ENCODE measurements around the gene ST6GALNAC6. TPM values are rescaled to one million over a fixed set of nuclear protein-coding genes. Genes with fewer than 3 reads are reported as not detected.

Gene ST6GALNAC6
- total and polyA plus RNA-seq, 2 donors (not counting 1 experiment from before 2014, with no cell fraction given), result 68.0 to 126 TPM

- peak overlapping the region; percentile 53 for H3K27ac Mint-ChIP-seq
- H3K4me1 Mint-ChIP-seq, result peaks cover 66% of the 10 kb centered on the region
- H3K4me1 ChIP-seq (ENCODE audit: control insufficient read depth in 2 of 2, insufficient read depth in 2 of 2, low read length in 2 of 2), result peaks cover 33 to 73% of the 10 kb centered on the region in 2 donors
- intact Hi-C loops (cut with micrococcal nuclease), result no loop called here
- ChIA-PET CTCF (interaction anchor here (0.8 to 17.3 kb wide), 6 partner anchors 8 to 175 kb away, joined by 3 to 237 read pairs (median 5); partner anchors contain the start of gene TOR2A), POLR2A (interaction anchor here (0.5 to 1.6 kb wide), 7 partner anchors 10 to 119 kb away, joined by 3 to 10 read pairs (median 5); no protein-coding TSS in a partner anchor)
- no peak overlapping the region for H2AFZ ChIP-seq (ENCODE audit: insufficient read depth, low read depth, low read length, poor library complexity, severe bottlenecking)
- H3K4me3 ChIP-seq (ENCODE audit: control extremely low read depth in 1 of 5, extremely low read depth in 1 of 5, insufficient read depth in 1 of 5, low read depth in 2 of 5, low read length in 4 of 5), result no peak overlapping the region
- no peaks in the 10 kb centered on the region for H3K27me3 ChIP-seq (replicated peaks in 1 of 4; ENCODE audit: control extremely low read depth in 1 of 4, control insufficient read depth in 3 of 4, insufficient read depth in 4 of 4, low read length in 3 of 4)
- no peak overlapping the region for H3K4me2 ChIP-seq (replicated peaks; ENCODE audit: low read depth, low read length, poor library complexity, severe bottlenecking)
- H3K9ac ChIP-seq (ENCODE audit: low read length), result no peak overlapping the region
- H3K4me3 Mint-ChIP-seq, result no peak overlapping the region
- DNase-seq (peak; percentile 12), ATAC-seq (ENCODE audit: low read depth) (no peak)
- peaks cover 45% of the 10 kb centered on the region for H3K79me2 ChIP-seq (ENCODE audit: control insufficient read depth, insufficient read depth, low read length)
- no peaks in the 10 kb centered on the region for H3K9me3 Mint-ChIP-seq (ENCODE audit: insufficient read depth)
- WGBS (ENCODE audit: insufficient coverage), result 89% methylated on average over 17 of the region's 17 CpGs
- no peaks in the 10 kb centered on the region for H3K9me3 ChIP-seq (ENCODE audit: control extremely low read depth in 1 of 3, control insufficient read depth in 2 of 3, insufficient read depth in 1 of 3, low read length in 2 of 3)
- H4K20me1 ChIP-seq (ENCODE audit: control insufficient read depth, insufficient read depth, low read length, poor library complexity, severe bottlenecking), result no peaks in the 10 kb centered on the region
- H3K27ac ChIP-seq (ENCODE audit: low read length in 2 of 2), result peak overlapping the region in 1 of 2 donors; percentile 76
- no peaks in the 10 kb centered on the region for H3K27me3 Mint-ChIP-seq
- TF ChIP-seq EZH2 (IDR thresholded peaks at IDR 0.05; ENCODE audit: borderline replicate concordance, insufficient read depth, low read depth, low read length, poor library complexity, severe bottlenecking), result no peak
- TF ChIP-seq, protein P1, sequence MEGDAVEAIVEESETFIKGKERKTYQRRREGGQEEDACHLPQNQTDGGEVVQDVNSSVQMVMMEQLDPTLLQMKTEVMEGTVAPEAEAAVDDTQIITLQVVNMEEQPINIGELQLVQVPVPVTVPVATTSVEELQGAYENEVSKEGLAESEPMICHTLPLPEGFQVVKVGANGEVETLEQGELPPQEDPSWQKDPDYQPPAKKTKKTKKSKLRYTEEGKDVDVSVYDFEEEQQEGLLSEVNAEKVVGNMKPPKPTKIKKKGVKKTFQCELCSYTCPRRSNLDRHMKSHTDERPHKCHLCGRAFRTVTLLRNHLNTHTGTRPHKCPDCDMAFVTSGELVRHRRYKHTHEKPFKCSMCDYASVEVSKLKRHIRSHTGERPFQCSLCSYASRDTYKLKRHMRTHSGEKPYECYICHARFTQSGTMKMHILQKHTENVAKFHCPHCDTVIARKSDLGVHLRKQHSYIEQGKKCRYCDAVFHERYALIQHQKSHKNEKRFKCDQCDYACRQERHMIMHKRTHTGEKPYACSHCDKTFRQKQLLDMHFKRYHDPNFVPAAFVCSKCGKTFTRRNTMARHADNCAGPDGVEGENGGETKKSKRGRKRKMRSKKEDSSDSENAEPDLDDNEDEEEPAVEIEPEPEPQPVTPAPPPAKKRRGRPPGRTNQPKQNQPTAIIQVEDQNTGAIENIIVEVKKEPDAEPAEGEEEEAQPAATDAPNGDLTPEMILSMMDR (IDR thresholded peaks at IDR 0.05), result no peak
- peaks cover 0 to 59% of the 10 kb centered on the region in 2 experiments for H3K36me3 ChIP-seq (replicated peaks in 1 of 2; ENCODE audit: control extremely low read depth in 1 of 2, control insufficient read depth in 1 of 2, extremely low read depth in 1 of 2, insufficient read depth in 2 of 2, low read length in 1 of 2)
Observed at GRCh38 chr9:127909839-127910273, 10.5 kb upstream of the ST6GALNAC6 start.

DNA sequence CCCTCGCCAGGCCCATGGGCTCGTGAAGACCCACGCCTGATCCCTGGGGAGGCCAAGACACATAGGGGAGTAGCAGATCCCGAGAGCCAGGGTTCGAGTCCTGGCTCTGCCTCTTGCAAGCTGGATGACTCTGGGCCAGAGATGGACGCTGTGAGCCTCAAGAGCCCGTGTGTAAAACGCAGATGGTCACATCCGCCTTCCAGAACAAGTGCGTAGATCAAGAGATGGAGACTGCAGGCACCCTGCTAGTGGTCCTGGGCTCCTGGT, 9.2 kb upstream of the ST6GALNAC6 start:
- H3K79me2 ChIP-seq (ENCODE audit: control insufficient read depth, insufficient read depth, low read length), result peaks cover 39% of the 10 kb centered on the region
- H3K36me3 ChIP-seq (replicated peaks in 1 of 2; ENCODE audit: control extremely low read depth in 1 of 2, control insufficient read depth in 1 of 2, extremely low read depth in 1 of 2, insufficient read depth in 2 of 2, low read length in 1 of 2), result peaks cover 0 to 50% of the 10 kb centered on the region in 2 experiments
- intact Hi-C loops (cut with micrococcal nuclease), result no loop called here
- H3K27ac ChIP-seq (ENCODE audit: low read length in 2 of 2), result peak overlapping the region in 1 of 2 donors; percentile 100
- no peak for TF ChIP-seq EZH2 (IDR thresholded peaks at IDR 0.05; ENCODE audit: borderline replicate concordance, insufficient read depth, low read depth, low read length, poor library complexity, severe bottlenecking)
- TF ChIP-seq, protein P1 (IDR thresholded peaks at IDR 0.05), result no peak
- ChIA-PET POLR2A (no interaction called here), CTCF (no interaction called here)
- H3K9me3 ChIP-seq (ENCODE audit: control extremely low read depth in 1 of 3, control insufficient read depth in 2 of 3, insufficient read depth in 1 of 3, low read length in 2 of 3), result no peaks in the 10 kb centered on the region
- Mint-ChIP-seq H3K4me1 (peaks cover 67% of the 10 kb centered on the region), H3K9me3 (ENCODE audit: insufficient read depth) (no peaks in the 10 kb centered on the region), H3K27me3 (no peaks in the 10 kb centered on the region), H3K27ac (peak overlapping the region; percentile 63), H3K4me3 (no peak overlapping the region)
- H3K4me1 ChIP-seq (ENCODE audit: control insufficient read depth in 2 of 2, insufficient read depth in 2 of 2, low read length in 2 of 2), result peaks cover 41 to 75% of the 10 kb centered on the region in 2 donors
- no peak overlapping the region for H3K4me2 ChIP-seq (replicated peaks; ENCODE audit: low read depth, low read length, poor library complexity, severe bottlenecking)
- ATAC-seq (ENCODE audit: low read depth) (no peak), DNase-seq (no peak)
- H3K27me3 ChIP-seq (replicated peaks in 1 of 4; ENCODE audit: control extremely low read depth in 1 of 4, control insufficient read depth in 3 of 4, insufficient read depth in 4 of 4, low read length in 3 of 4), result no peaks in the 10 kb centered on the region
- H4K20me1 ChIP-seq (ENCODE audit: control insufficient read depth, insufficient read depth, low read length, poor library complexity, severe bottlenecking), result no peaks in the 10 kb centered on the region
- no peak overlapping the region for H3K4me3 ChIP-seq (ENCODE audit: control extremely low read depth in 1 of 5, extremely low read depth in 1 of 5, insufficient read depth in 1 of 5, low read depth in 2 of 5, low read length in 4 of 5)
- WGBS (ENCODE audit: insufficient coverage), result 96% methylated on average over 10 of the region's 10 CpGs
- no peak overlapping the region for H2AFZ ChIP-seq (ENCODE audit: insufficient read depth, low read depth, low read length, poor library complexity, severe bottlenecking)
- H3K9ac ChIP-seq (ENCODE audit: low read length), result no peak overlapping the region

Data from B cell (primary cell).